Liver (tissue), 3 donors: ENCODE data around the gene FSTL1.

Source experiments
- GABPA ChIP-seq, 2 donors: IDR thresholded peaks in 1 of 2; conservative IDR thresholded peaks in 1 of 2; 2 replicates each; pipeline ENCODE4 v1.6.1; 2016; ENCODE audit warnings: antibody characterized with exemption in 2 of 2, mild to moderate bottlenecking in 1 of 2, moderate library complexity in 1 of 2
- JUND ChIP-seq, 2 donors: IDR thresholded peaks; 2 replicates each; pipeline ENCODE4 v1.6.1; 2016; ENCODE audit warnings: antibody characterized with exemption in 2 of 2
- TAF1 ChIP-seq: conservative IDR thresholded peaks from 2 replicates; pipeline ENCODE4 v1.6.1; 2016; ENCODE audit warnings: antibody characterized with exemption, mild to moderate bottlenecking
- YY1 ChIP-seq: IDR thresholded peaks from 2 replicates; pipeline ENCODE4 v1.6.1; 2016; ENCODE audit warnings: antibody characterized with exemption, mild to moderate bottlenecking
- TF ChIP-seq, protein P1 (sequence below): fragments of 150-350 bp; IDR thresholded peaks from 2 replicates; pipeline ENCODE4 v1.5.1; 2017; ENCODE audit warnings: improper control_type of control experiment, low read depth, low read length; ENCODE audit not compliant: missing input control
- TF ChIP-seq, protein P2 (sequence below): IDR thresholded peaks from 2 replicates; pipeline ENCODE4 v1.6.1; 2016; ENCODE audit warnings: antibody characterized with exemption, mild to moderate bottlenecking
- donor health status: healthy.
- donor health status: healthy.

DNA sequence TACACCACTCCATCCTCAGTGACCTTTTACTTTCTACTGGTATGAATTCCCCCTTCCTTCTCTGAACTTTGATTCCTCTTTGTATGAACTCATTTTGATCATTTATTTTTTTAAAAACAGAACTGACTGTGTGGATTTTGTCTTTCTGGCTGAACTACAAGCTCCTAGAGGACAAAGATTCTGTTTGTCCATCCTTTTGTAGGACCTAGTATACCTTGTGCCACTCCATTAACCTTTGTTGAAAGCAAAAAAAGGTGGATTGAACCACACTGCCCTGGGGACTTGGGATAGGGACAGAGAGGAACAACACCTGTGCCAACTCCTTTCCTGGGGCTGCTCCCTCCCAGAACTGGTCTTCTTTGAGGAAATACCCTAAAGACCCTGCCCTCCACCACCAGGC, 23.6 kb downstream of the FSTL1 start:
- TF ChIP-seq JUND (IDR thresholded peaks at IDR 0.05) (no peak), YY1 (no peak), TAF1 (no peak), GABPA (IDR thresholded peaks at IDR 0.05 in 1 of 2, conservative IDR thresholded peaks at IDR 0.05 in 1 of 2) (no peak)
- TF ChIP-seq, protein P1, sequence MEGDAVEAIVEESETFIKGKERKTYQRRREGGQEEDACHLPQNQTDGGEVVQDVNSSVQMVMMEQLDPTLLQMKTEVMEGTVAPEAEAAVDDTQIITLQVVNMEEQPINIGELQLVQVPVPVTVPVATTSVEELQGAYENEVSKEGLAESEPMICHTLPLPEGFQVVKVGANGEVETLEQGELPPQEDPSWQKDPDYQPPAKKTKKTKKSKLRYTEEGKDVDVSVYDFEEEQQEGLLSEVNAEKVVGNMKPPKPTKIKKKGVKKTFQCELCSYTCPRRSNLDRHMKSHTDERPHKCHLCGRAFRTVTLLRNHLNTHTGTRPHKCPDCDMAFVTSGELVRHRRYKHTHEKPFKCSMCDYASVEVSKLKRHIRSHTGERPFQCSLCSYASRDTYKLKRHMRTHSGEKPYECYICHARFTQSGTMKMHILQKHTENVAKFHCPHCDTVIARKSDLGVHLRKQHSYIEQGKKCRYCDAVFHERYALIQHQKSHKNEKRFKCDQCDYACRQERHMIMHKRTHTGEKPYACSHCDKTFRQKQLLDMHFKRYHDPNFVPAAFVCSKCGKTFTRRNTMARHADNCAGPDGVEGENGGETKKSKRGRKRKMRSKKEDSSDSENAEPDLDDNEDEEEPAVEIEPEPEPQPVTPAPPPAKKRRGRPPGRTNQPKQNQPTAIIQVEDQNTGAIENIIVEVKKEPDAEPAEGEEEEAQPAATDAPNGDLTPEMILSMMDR, result no peak
- TF ChIP-seq, protein P2, sequence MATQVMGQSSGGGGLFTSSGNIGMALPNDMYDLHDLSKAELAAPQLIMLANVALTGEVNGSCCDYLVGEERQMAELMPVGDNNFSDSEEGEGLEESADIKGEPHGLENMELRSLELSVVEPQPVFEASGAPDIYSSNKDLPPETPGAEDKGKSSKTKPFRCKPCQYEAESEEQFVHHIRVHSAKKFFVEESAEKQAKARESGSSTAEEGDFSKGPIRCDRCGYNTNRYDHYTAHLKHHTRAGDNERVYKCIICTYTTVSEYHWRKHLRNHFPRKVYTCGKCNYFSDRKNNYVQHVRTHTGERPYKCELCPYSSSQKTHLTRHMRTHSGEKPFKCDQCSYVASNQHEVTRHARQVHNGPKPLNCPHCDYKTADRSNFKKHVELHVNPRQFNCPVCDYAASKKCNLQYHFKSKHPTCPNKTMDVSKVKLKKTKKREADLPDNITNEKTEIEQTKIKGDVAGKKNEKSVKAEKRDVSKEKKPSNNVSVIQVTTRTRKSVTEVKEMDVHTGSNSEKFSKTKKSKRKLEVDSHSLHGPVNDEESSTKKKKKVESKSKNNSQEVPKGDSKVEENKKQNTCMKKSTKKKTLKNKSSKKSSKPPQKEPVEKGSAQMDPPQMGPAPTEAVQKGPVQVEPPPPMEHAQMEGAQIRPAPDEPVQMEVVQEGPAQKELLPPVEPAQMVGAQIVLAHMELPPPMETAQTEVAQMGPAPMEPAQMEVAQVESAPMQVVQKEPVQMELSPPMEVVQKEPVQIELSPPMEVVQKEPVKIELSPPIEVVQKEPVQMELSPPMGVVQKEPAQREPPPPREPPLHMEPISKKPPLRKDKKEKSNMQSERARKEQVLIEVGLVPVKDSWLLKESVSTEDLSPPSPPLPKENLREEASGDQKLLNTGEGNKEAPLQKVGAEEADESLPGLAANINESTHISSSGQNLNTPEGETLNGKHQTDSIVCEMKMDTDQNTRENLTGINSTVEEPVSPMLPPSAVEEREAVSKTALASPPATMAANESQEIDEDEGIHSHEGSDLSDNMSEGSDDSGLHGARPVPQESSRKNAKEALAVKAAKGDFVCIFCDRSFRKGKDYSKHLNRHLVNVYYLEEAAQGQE, result no peak
